Measurements from ENCODE around the gene DHX9.

DNA sequence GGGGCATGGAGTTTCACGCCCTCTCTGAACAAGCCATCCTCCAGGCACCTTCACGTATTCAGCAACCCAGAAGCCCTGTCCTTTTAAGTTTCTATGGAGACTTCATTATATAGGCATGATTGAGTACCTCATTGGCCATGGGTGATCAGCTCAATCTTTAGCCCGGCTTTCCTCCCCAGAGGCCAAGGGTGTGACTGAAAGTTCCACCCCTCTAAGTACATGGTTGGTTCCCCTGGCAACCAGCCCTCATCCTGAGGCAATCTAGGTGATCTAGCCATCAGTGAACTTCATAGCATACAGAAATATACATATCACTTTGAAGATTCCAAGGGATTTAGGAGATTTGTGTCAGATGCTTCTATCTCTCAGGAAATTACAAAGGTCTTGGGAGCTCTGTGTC is 21.3 kb upstream of the DHX9 start:
- TF ChIP-seq CTCF (conservative IDR thresholded peaks at IDR 0.05) (no peak), ZFX (IDR thresholded peaks at IDR 0.05) (no peak)
